ENCODE data around the gene EFNB2. TPM values are rescaled to one million over a fixed set of nuclear protein-coding genes. Genes with fewer than 3 reads are reported as not detected.

Gene EFNB2
- total RNA-seq, 1 experiment from 2014 or later, result 16.4 TPM

DNA sequence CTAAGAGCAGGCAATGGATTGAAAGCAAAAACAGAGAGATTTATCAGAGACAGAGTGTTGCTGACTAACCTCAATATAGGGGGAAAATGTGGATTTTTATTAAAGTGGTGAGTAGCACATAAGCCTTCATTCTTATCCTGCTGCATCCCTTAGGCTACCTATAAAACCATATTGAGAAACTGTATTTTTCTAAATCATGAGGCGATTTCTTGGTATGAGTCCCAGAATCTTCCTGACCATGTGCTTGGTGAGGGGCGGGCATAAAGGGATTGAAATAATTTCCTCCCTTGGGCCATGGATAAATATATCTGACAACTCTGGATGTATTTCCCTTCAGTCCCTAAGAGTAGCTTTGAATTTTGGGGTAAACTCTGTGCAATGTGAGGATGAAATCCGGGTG, 72.8 kb downstream of the EFNB2 start:
- ChIA-PET CTCF (no interaction called here), POLR2A (ENCODE audit: unreplicated experiment) (no interaction called here)
- no peaks in the 10 kb centered on the region for H3K36me3 ChIP-seq (ENCODE audit: low read depth, low read length)
- no peaks in the 10 kb centered on the region for H3K4me1 ChIP-seq (ENCODE audit: insufficient read depth, low read length)
- no peaks in the 10 kb centered on the region for H3K79me2 ChIP-seq (ENCODE audit: low read length)
- H3K9me3 ChIP-seq (ENCODE audit: low read length), result no peaks in the 10 kb centered on the region
- ATAC-seq (no peak), DNase-seq (no peak)
- no peaks in the 10 kb centered on the region for H4K20me1 ChIP-seq (ENCODE audit: low read length)
- H3K4me3 ChIP-seq (ENCODE audit: low read length), result no peak overlapping the region
- H3K9ac ChIP-seq (ENCODE audit: low read length), result no peak overlapping the region
- intact Hi-C loops (cut with micrococcal nuclease), result no loop called here
- no TSS peak for BruUV-seq (replicated peaks)
- H3K27ac ChIP-seq (ENCODE audit: low read length), result no peak overlapping the region
- TF ChIP-seq, protein P1, sequence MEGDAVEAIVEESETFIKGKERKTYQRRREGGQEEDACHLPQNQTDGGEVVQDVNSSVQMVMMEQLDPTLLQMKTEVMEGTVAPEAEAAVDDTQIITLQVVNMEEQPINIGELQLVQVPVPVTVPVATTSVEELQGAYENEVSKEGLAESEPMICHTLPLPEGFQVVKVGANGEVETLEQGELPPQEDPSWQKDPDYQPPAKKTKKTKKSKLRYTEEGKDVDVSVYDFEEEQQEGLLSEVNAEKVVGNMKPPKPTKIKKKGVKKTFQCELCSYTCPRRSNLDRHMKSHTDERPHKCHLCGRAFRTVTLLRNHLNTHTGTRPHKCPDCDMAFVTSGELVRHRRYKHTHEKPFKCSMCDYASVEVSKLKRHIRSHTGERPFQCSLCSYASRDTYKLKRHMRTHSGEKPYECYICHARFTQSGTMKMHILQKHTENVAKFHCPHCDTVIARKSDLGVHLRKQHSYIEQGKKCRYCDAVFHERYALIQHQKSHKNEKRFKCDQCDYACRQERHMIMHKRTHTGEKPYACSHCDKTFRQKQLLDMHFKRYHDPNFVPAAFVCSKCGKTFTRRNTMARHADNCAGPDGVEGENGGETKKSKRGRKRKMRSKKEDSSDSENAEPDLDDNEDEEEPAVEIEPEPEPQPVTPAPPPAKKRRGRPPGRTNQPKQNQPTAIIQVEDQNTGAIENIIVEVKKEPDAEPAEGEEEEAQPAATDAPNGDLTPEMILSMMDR (conservative IDR thresholded peaks at IDR 0.05; ENCODE audit: low read depth, low read length), result no peak
- no peak for TF ChIP-seq EZH2 (IDR thresholded peaks at IDR 0.05; ENCODE audit: low read length, unreplicated experiment)
- TF ChIP-seq EZH2phosphoT487 (IDR thresholded peaks at IDR 0.05; ENCODE audit: borderline replicate concordance, low read length), result no peak
- no peaks in the 10 kb centered on the region for H3K9me2 ChIP-seq (replicated peaks; ENCODE audit: low read length)
- H3F3A ChIP-seq (ENCODE audit: low read length, unreplicated experiment), result no peaks in the 10 kb centered on the region
- no peaks in the 10 kb centered on the region for H3K27me3 ChIP-seq (ENCODE audit: low read length)
- H3K4me2 ChIP-seq (ENCODE audit: low read length), result no peak overlapping the region
- no peak overlapping the region for H2AFZ ChIP-seq (ENCODE audit: low read length)

DNA sequence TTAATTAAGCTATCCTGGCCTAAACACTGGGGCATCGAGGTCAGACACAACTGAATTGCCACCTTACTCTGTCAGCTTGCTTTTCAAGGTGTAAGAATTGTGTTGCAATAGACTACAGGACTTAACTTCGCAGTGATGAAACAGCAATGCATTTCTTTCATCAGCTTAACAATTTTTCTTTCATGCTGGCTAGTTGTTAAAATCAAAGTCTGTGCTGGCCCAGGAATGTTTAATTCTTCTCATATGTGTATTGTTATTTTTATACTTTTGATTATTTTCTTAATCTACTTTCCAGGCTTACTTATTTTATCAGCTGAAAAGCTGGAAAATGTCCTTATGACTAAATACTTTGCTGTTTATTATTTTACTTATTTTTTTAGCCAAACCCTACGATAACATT, 79.7 kb downstream of the EFNB2 start:
- ChIA-PET CTCF (no interaction called here), POLR2A (ENCODE audit: unreplicated experiment) (no interaction called here)
- no peaks in the 10 kb centered on the region for H4K20me1 ChIP-seq (ENCODE audit: low read length)
- no peaks in the 10 kb centered on the region for H3K27me3 ChIP-seq (ENCODE audit: low read length)
- H2AFZ ChIP-seq (ENCODE audit: low read length), result no peak overlapping the region
- H3K4me3 ChIP-seq (ENCODE audit: low read length), result no peak overlapping the region
- H3F3A ChIP-seq (ENCODE audit: low read length, unreplicated experiment), result no peaks in the 10 kb centered on the region
- H3K4me1 ChIP-seq (ENCODE audit: insufficient read depth, low read length), result no peaks in the 10 kb centered on the region
- H3K4me2 ChIP-seq (ENCODE audit: low read length), result no peak overlapping the region
- no peak for ATAC-seq
- H3K27ac ChIP-seq (ENCODE audit: low read length), result no peak overlapping the region
- no peaks in the 10 kb centered on the region for H3K79me2 ChIP-seq (ENCODE audit: low read length)
- DNase-seq, result no peak
- H3K9me3 ChIP-seq (ENCODE audit: low read length), result no peaks in the 10 kb centered on the region
- intact Hi-C loops (cut with micrococcal nuclease), result no loop called here
- BruUV-seq (replicated peaks), result no TSS peak
- H3K36me3 ChIP-seq (ENCODE audit: low read depth, low read length), result no peaks in the 10 kb centered on the region
- no peaks in the 10 kb centered on the region for H3K9me2 ChIP-seq (replicated peaks; ENCODE audit: low read length)
- H3K9ac ChIP-seq (ENCODE audit: low read length), result no peak overlapping the region
- TF ChIP-seq EZH2phosphoT487 (IDR thresholded peaks at IDR 0.05; ENCODE audit: borderline replicate concordance, low read length), result no peak
- no peak for TF ChIP-seq EZH2 (IDR thresholded peaks at IDR 0.05; ENCODE audit: low read length, unreplicated experiment)
- TF ChIP-seq, protein P1 (conservative IDR thresholded peaks at IDR 0.05; ENCODE audit: low read depth, low read length), result no peak

DNA sequence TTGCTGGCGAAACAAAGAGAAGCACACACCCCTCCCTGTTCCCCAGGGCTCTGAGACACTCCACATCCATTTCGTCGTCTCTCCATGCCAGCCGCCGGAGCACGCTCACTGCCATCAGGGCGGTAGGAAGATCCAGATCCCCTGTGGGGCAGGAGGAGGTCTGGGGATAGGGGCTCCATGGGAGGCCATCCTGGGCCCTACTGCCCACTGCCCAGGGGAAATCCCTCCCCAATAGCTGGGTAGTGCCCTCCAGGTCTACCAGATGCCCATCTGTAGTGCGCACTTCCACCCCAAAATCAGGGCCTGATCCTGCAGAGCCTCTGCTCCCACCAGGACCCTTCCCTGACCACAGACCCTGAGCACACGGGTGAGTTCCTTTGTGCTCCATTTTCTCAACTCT, 80.3 kb downstream of the EFNB2 start:
- Histone ChIP-seq H4K20me1 (ENCODE audit: low read length) (no peaks in the 10 kb centered on the region), H3K9me2 (replicated peaks; ENCODE audit: low read length) (no peaks in the 10 kb centered on the region), H3K4me1 (ENCODE audit: insufficient read depth, low read length) (no peaks in the 10 kb centered on the region), H3K4me2 (ENCODE audit: low read length) (no peak overlapping the region), H3K4me3 (ENCODE audit: low read length) (no peak overlapping the region), H3K36me3 (ENCODE audit: low read depth, low read length) (no peaks in the 10 kb centered on the region), H3K27me3 (ENCODE audit: low read length) (no peaks in the 10 kb centered on the region), H3F3A (ENCODE audit: low read length, unreplicated experiment) (no peaks in the 10 kb centered on the region), H3K9ac (ENCODE audit: low read length) (no peak overlapping the region), H2AFZ (ENCODE audit: low read length) (no peak overlapping the region), H3K79me2 (ENCODE audit: low read length) (no peaks in the 10 kb centered on the region), H3K27ac (ENCODE audit: low read length) (no peak overlapping the region), H3K9me3 (ENCODE audit: low read length) (no peaks in the 10 kb centered on the region)
- DNase-seq, result no peak
- BruUV-seq (replicated peaks), result no TSS peak
- no peak for TF ChIP-seq EZH2phosphoT487 (IDR thresholded peaks at IDR 0.05; ENCODE audit: borderline replicate concordance, low read length)
- TF ChIP-seq, protein P1 (conservative IDR thresholded peaks at IDR 0.05; ENCODE audit: low read depth, low read length), result no peak
- TF ChIP-seq EZH2 (IDR thresholded peaks at IDR 0.05; ENCODE audit: low read length, unreplicated experiment), result no peak
- ChIA-PET POLR2A (ENCODE audit: unreplicated experiment) (interaction anchor here (0.6 kb wide), 1 partner anchor 709 kb away, joined by 3 read pairs; no protein-coding TSS in a partner anchor), CTCF (no interaction called here)
- intact Hi-C loops (cut with micrococcal nuclease), result no loop called here
- no peak for ATAC-seq
